SH-SY5Y (cell line): ENCODE data around the gene PTPRD.

ENCODE experiments used
- GATA2 ChIP-seq: IDR thresholded peaks from 2 replicates; pipeline ENCODE4 v1.6.1; 2011; ENCODE audit warnings: mild to moderate bottlenecking, low read depth, low read length
- GATA3 ChIP-seq: IDR thresholded peaks from 2 replicates; pipeline ENCODE4 v1.6.1; 2011; ENCODE audit warnings: low read depth, mild to moderate bottlenecking, low read length, moderate library complexity

DNA sequence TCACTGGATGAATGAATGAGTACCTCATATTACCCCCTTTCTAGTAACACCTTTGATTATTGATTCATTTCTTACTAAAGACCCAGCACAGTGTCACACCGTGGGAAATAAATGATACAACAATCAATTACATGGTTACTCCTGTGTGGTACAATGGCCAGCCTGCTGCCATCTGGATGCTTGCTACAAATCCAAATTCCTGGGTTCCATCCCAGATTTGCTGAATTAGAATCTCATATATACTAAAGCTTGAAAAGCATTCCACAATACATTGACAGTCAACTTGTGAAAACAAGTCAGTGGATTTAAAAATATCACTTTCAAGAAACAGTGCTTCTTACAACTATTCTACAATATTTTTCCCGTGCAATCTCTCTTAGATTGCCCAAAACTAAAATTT, 989.3 kb downstream of the PTPRD start:
- no peak for TF ChIP-seq GATA3
- TF ChIP-seq GATA2 = no peak
